CD4-positive, CD25-positive, alpha-beta regulatory T cell (primary cell): ENCODE measurements around the gene PEX26. TPM values are rescaled to one million over a fixed set of nuclear protein-coding genes. Genes with fewer than 3 reads are reported as not detected.
A peak's percentile ranks its signal among the peaks of the same experiment; 100 is the strongest.

Experiments
- ATAC-seq, 2 donors: fragments of 150-1000 bp; cut with Tn5 transposase; one replicate each; pipeline ENCODE4 v1.10.0; 2021; ENCODE audit warnings: low read depth in 2 of 2, moderate number of reproducible peaks in 2 of 2, moderate library complexity in 1 of 2
- DNase-seq, 3 donors: peaks; one replicate each; pipeline versions ENCODE4 v3.0.0 to v3.0.0-alpha.2; 2012 to 2022; ENCODE audit warnings: mixed read lengths in 1 of 3
- H3K27ac ChIP-seq: one replicate; pipeline ENCODE4 v1.7.0; 2013; ENCODE audit warnings: mild to moderate bottlenecking, low read length; ENCODE audit not compliant: insufficient read depth, poor library complexity, severe bottlenecking
- H3K27me3 ChIP-seq: one replicate; pipeline ENCODE4 v1.7.0; 2013; ENCODE audit warnings: low read length; ENCODE audit not compliant: control insufficient read depth, insufficient read depth
- H3K36me3 ChIP-seq: one replicate; pipeline ENCODE4 v1.7.0; 2013; ENCODE audit warnings: mild to moderate bottlenecking, low read length, moderate library complexity; ENCODE audit not compliant: control insufficient read depth, insufficient read depth
- H3K4me1 ChIP-seq: 2 replicates; pipeline ENCODE4 v1.7.0; 2013; ENCODE audit warnings: mild to moderate bottlenecking, low read length; ENCODE audit not compliant: insufficient read depth, control insufficient read depth, poor library complexity, severe bottlenecking
- H3K4me3 ChIP-seq: one replicate; pipeline ENCODE4 v1.7.0; 2013; ENCODE audit warnings: low read depth, mild to moderate bottlenecking, low read length, moderate library complexity
- H3K9me3 ChIP-seq, 2 experiments: 1 replicate in 1 of 2; 2 replicates in 1 of 2; pipeline ENCODE4 v1.7.0; 2013; ENCODE audit warnings: low read length in 2 of 2, mild to moderate bottlenecking in 1 of 2, moderate library complexity in 1 of 2; ENCODE audit not compliant: control insufficient read depth in 2 of 2
- H3K27ac Mint-ChIP-seq, 3 donors: one replicate each; pipeline ENCODE4 v1.8.0; 2020 to 2022; ENCODE audit warnings: mild to moderate bottlenecking in 3 of 3, mixed read lengths in 3 of 3, moderate library complexity in 2 of 3
- H3K27me3 Mint-ChIP-seq: one replicate; pipeline ENCODE4 v1.8.0; 2022; ENCODE audit warnings: mild to moderate bottlenecking, mixed read lengths
- H3K36me3 Mint-ChIP-seq: one replicate; pipeline ENCODE4 v1.8.0; 2020; ENCODE audit warnings: mixed read lengths
- H3K4me1 Mint-ChIP-seq, 4 donors: one replicate each; pipeline ENCODE4 v1.8.0; 2020 to 2022; ENCODE audit warnings: mixed read lengths in 4 of 4, mild to moderate bottlenecking in 1 of 4
- H3K4me3 Mint-ChIP-seq, 4 donors: one replicate each; pipeline ENCODE4 v1.8.0; 2020 to 2022; ENCODE audit warnings: mild to moderate bottlenecking in 4 of 4, mixed read lengths in 4 of 4, moderate library complexity in 3 of 4
- H3K9me3 Mint-ChIP-seq, 7 donors: one replicate each; pipeline ENCODE4 v1.8.0; 2020 to 2022; ENCODE audit warnings: mixed read lengths in 7 of 7, mild to moderate bottlenecking in 3 of 7, moderate library complexity in 2 of 7
- polyA plus RNA-seq, 4 donors: library from polyadenylated mRNA; unstranded; fragments of 300-500 nt; fragmentation: Illumina TruSeq; gene quantifications; one replicate each; pipeline ENCODE4 v1.2.3, GENCODE V29; 2021
- total RNA-seq: library from RNA; stranded (reverse); gene quantifications from one replicate; pipeline ENCODE4 v1.2.3, GENCODE V29; 2022

Gene PEX26
- total and polyA plus RNA-seq, 5 donors from 2014 or later, result 3.4 to 35.4 (median 3.9) TPM

DNA sequence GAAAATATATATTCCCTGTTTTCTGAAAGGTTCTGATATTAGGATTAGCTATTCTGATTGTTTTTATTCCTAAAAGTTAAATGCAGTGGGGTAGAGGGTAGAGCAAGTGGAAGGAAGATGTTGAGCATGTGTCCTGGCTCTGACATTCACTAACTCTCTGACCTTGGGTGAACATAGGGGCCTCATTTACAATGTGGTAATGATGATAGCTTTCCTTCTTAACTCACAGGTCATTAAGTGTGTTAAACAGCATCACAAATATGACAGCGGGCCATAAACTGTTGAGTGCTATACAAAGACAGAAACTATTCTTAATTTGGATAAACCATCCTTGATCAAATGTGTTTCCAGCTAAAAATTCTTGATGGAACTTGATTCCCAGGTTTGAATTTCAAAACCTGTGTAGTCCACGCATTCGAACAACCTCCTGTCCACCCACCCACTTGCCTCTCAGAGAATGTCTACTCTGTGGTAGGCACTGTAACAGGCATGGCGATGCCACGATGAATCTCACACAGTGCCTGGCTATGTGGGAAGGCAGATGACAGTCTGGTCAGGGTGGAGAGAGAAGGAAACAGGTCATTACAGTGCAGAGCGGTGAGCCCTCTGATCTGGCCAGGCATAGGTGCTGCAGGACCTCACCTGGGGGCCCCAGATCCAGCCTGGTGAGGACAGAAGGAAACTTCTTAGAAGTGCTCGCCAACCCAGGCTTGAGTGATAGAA, 19.3 kb upstream of the PEX26 start:
- Histone ChIP-seq H3K4me1 (no peaks in the 10 kb centered on the region), H3K4me3 (no peak overlapping the region), H3K36me3 (no peaks in the 10 kb centered on the region), H3K27me3 (peaks cover 2% of the 10 kb centered on the region), H3K27ac (no peak overlapping the region), H3K9me3 (no peaks in the 10 kb centered on the region)
- H3K4me3 Mint-ChIP-seq, result no peak overlapping the region
- DNase-seq (no peak), ATAC-seq (no peak)
- H3K4me1 Mint-ChIP-seq, result peaks cover 0 to 4% (median 0%) of the 10 kb centered on the region in 4 donors
- no peaks in the 10 kb centered on the region for H3K36me3 Mint-ChIP-seq
- peaks cover 38% of the 10 kb centered on the region for H3K27me3 Mint-ChIP-seq
- no peak overlapping the region for H3K27ac Mint-ChIP-seq
- peaks cover 0 to 2% (median 0%) of the 10 kb centered on the region in 7 donors for H3K9me3 Mint-ChIP-seq

- H3K9me3 Mint-ChIP-seq, result peaks cover 0 to 2% (median 0%) of the 10 kb centered on the region in 7 donors
- Histone ChIP-seq H3K27me3 (peaks cover 2% of the 10 kb centered on the region), H3K9me3 (no peaks in the 10 kb centered on the region), H3K27ac (no peak overlapping the region), H3K4me3 (no peak overlapping the region), H3K36me3 (no peaks in the 10 kb centered on the region), H3K4me1 (no peaks in the 10 kb centered on the region)
- H3K4me3 Mint-ChIP-seq, result no peak overlapping the region
- DNase-seq (no peak), ATAC-seq (no peak)
- peaks cover 0 to 4% (median 0%) of the 10 kb centered on the region in 4 donors for H3K4me1 Mint-ChIP-seq
- peak overlapping the region in 1 of 3 donors; percentile 3 for H3K27ac Mint-ChIP-seq
- H3K27me3 Mint-ChIP-seq, result peaks cover 36% of the 10 kb centered on the region
- H3K36me3 Mint-ChIP-seq, result no peaks in the 10 kb centered on the region
Measured at GRCh38 chr22:18059094-18059417, 18.7 kb upstream of the PEX26 start.

- no peaks in the 10 kb centered on the region for H3K36me3 Mint-ChIP-seq
- no peak overlapping the region for H3K4me3 Mint-ChIP-seq
- Histone ChIP-seq H3K4me1 (no peaks in the 10 kb centered on the region), H3K4me3 (no peak overlapping the region), H3K27ac (no peak overlapping the region), H3K9me3 (no peaks in the 10 kb centered on the region), H3K36me3 (no peaks in the 10 kb centered on the region), H3K27me3 (peaks cover 2% of the 10 kb centered on the region)
- H3K9me3 Mint-ChIP-seq, result no peaks in the 10 kb centered on the region
- H3K27me3 Mint-ChIP-seq, result peaks cover 34% of the 10 kb centered on the region
- peak overlapping the region in 1 of 3 donors; percentile 3 for H3K27ac Mint-ChIP-seq
- DNase-seq, result no peak
- peaks cover 0 to 4% (median 0%) of the 10 kb centered on the region in 4 donors for H3K4me1 Mint-ChIP-seq
- ATAC-seq, result no peak
Measured at GRCh38 chr22:18059473-18059872, 18.3 kb upstream of the PEX26 start.

- H3K27me3 ChIP-seq, result peaks cover 5% of the 10 kb centered on the region
- DNase-seq (no peak), ATAC-seq (no peak)
- H3K27ac ChIP-seq, result no peak overlapping the region
- H3K27me3 Mint-ChIP-seq, result peaks cover 39% of the 10 kb centered on the region
- H3K9me3 Mint-ChIP-seq, result no peaks in the 10 kb centered on the region
- H3K9me3 ChIP-seq, result no peaks in the 10 kb centered on the region
- no peaks in the 10 kb centered on the region for H3K4me1 ChIP-seq
- no peak overlapping the region for H3K4me3 ChIP-seq
- no peaks in the 10 kb centered on the region for H3K36me3 Mint-ChIP-seq
- H3K36me3 ChIP-seq, result no peaks in the 10 kb centered on the region
- H3K4me3 Mint-ChIP-seq, result no peak overlapping the region
- H3K27ac Mint-ChIP-seq, result no peak overlapping the region
- H3K4me1 Mint-ChIP-seq, result peaks cover 0 to 4% (median 0%) of the 10 kb centered on the region in 4 donors
Measured at GRCh38 chr22:18059991-18060390, 17.8 kb upstream of the PEX26 start.

GRCh38 chr22:18060646-18061620, 16.9 kb upstream of the PEX26 start:
- Mint-ChIP-seq H3K4me3 (no peak overlapping the region), H3K4me1 (peaks cover 0 to 4% (median 0%) of the 10 kb centered on the region in 4 donors), H3K27me3 (peaks cover 49% of the 10 kb centered on the region), H3K9me3 (no peaks in the 10 kb centered on the region), H3K27ac (no peak overlapping the region), H3K36me3 (no peaks in the 10 kb centered on the region)
- DNase-seq, result no peak
- Histone ChIP-seq H3K4me3 (no peak overlapping the region), H3K27ac (no peak overlapping the region), H3K4me1 (no peaks in the 10 kb centered on the region), H3K36me3 (no peaks in the 10 kb centered on the region), H3K9me3 (no peaks in the 10 kb centered on the region), H3K27me3 (peaks cover 12% of the 10 kb centered on the region)
- no peak for ATAC-seq

DNA sequence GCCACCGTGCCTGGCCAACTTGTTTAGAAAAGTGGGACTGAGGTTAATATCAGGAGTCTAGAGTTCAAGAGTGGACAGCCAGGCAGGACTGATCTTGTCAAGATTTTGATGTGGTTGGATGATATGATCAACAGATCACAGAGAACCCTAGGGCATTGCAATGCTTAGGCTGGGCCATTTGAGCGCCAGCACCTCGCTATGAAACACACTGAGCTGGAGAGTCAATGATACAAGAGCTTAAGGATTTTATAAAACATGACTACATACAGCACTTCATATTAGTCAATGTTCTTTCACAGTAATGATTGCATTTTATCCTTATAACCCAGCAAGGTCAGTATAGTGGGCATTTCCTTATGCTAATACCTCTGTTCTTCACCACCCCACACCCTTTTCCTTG, 15.4 kb upstream of the PEX26 start:
- Histone ChIP-seq H3K36me3 (no peaks in the 10 kb centered on the region), H3K27ac (no peak overlapping the region), H3K4me1 (no peaks in the 10 kb centered on the region), H3K27me3 (peaks cover 17% of the 10 kb centered on the region), H3K9me3 (no peaks in the 10 kb centered on the region), H3K4me3 (no peak overlapping the region)
- peaks cover 54% of the 10 kb centered on the region for H3K27me3 Mint-ChIP-seq
- no peak overlapping the region for H3K4me3 Mint-ChIP-seq
- no peaks in the 10 kb centered on the region for H3K4me1 Mint-ChIP-seq
- peaks cover 0 to under 1% (median 0%) of the 10 kb centered on the region in 7 donors for H3K9me3 Mint-ChIP-seq
- no peaks in the 10 kb centered on the region for H3K36me3 Mint-ChIP-seq
- peak overlapping the region in 1 of 3 donors; percentile 33 for H3K27ac Mint-ChIP-seq
- ATAC-seq (no peak), DNase-seq (no peak)

DNA sequence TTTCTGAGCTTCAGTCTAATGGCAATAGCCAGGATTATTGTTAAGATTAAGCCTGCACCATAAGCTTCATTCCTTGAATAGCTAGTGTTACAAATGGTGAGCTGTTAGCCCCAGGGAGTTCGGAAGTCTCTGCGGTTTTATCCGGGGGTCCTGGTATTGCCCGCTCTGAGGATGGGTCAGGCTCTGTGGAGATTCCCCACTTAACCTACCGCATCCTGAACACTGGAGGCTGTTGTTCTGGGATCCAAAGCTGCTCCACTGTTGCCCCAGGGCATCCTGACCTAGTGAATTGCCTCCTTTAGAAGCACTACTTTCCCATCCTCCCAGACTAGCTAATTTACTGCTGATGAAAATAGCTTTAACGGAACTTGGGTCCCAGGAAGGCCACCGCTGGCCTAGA, 14.5 kb upstream of the PEX26 start:
- Histone ChIP-seq H3K9me3 (no peaks in the 10 kb centered on the region), H3K27ac (no peak overlapping the region), H3K4me3 (no peak overlapping the region), H3K27me3 (peaks cover 21% of the 10 kb centered on the region), H3K4me1 (no peaks in the 10 kb centered on the region), H3K36me3 (no peaks in the 10 kb centered on the region)
- Mint-ChIP-seq H3K9me3 (peaks cover 0 to 2% (median 0%) of the 10 kb centered on the region in 7 donors), H3K36me3 (no peaks in the 10 kb centered on the region), H3K4me3 (no peak overlapping the region), H3K27ac (no peak overlapping the region), H3K4me1 (no peaks in the 10 kb centered on the region), H3K27me3 (peaks cover 56% of the 10 kb centered on the region)
- ATAC-seq (no peak), DNase-seq (no peak)
